ENCODE results near the gene EFNA5. TPM values are rescaled to one million over a fixed set of nuclear protein-coding genes. Genes with fewer than 3 reads are reported as not detected.
A peak's percentile ranks its signal among the peaks of the same experiment; 100 is the strongest.

The EFNA5 gene
- total RNA-seq, 1 donor from 2014 or later: 36.1 TPM

DNA sequence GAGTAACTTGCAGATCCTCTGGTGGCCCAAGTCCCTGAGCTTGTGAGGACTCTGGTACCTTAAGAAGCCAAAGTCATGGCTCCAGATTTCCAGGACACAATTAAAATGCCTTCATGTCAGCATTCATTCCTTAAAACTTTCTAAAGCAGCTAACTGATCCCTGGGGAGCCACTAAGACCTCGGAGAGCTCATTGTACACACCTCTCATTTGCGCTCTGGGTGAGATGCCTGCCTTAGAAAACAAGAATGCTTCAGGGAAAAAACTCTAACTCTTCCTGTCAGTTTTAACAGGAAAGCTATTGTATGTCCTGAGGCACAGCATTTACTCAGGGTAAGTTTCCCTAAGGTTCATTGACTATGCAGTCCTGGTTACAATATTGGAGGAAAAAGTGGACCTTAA lies 285.0 kb downstream of the EFNA5 start:
- no peak for DNase-seq

- no peak for DNase-seq
These were observed 286.5 kb downstream of the EFNA5 start for GRCh38 chr5:107384256-107384655.

- no peak for DNase-seq
These were observed 287.3 kb downstream of the EFNA5 start for GRCh38 chr5:107383414-107383813.

GRCh38 chr5:107381189-107381856 lies 289.4 kb downstream of the EFNA5 start:
- DNase-seq: peak; percentile 70

GRCh38 chr5:107380654-107381053 lies 290.1 kb downstream of the EFNA5 start:
- no peak for DNase-seq

DNA sequence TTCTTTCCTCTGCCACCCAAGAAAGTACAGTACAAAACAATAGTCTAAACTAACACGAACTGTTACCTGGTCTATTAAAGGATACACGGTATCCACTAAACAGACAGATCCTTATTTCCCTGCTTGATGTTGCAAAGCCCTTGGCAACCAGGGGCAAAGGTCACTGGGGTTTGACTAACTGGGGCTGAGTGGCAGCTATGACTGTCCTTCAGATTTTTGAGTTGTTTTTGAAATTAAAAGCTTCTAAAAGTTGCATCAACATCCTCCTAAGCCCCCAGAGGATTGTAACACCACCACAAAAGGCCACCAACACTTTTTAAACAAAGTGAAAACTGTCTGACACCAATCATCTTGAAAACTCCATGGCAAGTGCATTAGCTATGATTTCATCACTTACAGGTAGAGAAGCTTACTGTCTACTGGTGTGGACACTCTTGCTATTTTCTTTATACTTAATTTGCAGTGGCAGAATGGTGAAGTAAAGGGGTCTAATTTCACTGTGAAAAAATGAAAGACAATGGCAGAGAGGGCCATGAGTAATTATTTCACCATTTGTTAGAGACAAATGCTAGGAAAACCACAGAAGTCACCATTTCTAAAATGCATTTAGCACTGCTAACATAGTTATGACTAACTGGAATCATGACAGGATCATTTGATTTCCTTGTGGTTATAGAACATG lies 292.4 kb downstream of the EFNA5 start:
- DNase-seq: no peak

- DNase-seq: no peak
These were observed 293.5 kb downstream of the EFNA5 start for GRCh38 chr5:107377277-107377609.

GRCh38 chr5:107376546-107377276 lies 294.0 kb downstream of the EFNA5 start:
- DNase-seq: no peak

DNA sequence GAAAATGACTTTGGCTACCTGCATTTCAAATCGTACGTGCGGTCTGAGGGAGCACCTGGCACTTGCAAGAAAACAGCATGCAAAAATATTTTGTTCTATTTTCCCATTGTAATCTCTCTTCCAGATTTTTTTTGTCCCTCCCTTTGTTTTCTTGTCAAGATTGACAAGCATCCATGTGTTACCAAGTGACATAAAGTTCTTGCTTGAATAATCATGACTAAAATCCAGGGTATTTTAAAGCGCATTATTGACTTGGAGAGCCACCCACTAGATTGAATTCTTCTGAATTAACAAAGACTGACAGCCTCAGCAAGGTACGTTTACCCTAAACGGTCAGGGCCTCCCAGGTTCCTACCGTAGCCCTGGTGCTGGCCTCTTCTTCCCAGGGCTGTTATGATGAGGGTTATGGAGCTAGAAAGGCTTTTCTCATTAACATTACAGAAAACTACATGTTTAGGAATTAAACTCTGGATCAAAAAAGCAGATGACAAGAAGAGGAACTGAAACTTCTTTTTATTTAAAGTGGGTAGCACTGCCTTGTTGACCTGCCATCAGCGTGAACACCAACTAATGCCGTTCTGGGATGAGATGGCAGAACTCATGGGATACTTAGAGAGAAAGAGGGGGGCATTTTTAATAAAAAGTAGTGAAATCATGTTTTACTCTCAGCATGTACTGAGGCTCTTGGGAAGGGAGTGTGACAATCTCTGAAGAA lies 297.0 kb downstream of the EFNA5 start:
- DNase-seq: no peak

GRCh38 chr5:107372723-107373450 lies 297.9 kb downstream of the EFNA5 start:
- DNase-seq: peak; percentile 38

DNA sequence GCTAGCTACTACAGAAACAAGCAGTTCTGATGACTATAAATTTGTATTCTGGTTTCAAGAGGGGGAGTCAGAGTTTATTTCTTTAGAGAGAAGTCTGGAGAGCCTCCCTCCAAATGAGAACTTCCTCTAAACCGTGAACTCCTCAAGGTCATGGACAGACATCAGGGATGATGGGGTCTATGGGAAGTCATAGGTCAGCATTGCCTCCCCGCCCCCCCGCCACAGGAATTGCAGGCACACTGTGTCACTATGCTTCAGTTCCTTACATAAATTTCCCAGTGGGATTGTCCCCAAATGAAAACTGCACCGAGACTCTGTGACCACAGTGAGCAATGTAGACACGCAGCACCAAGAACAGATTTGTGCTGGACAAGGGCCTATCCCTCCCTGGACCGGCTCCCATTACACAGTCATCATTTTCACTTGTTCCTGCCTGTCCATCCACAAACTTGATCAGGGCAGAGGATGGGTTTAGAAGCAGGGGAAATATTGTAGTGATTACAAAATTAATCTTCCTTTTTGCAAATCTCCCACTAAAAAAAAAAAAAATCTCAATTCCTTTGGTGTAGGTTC lies 300.3 kb downstream of the EFNA5 start:
- DNase-seq: no peak

- no peak for DNase-seq
These were observed 301.1 kb downstream of the EFNA5 start for GRCh38 chr5:107369622-107370021.

DNA sequence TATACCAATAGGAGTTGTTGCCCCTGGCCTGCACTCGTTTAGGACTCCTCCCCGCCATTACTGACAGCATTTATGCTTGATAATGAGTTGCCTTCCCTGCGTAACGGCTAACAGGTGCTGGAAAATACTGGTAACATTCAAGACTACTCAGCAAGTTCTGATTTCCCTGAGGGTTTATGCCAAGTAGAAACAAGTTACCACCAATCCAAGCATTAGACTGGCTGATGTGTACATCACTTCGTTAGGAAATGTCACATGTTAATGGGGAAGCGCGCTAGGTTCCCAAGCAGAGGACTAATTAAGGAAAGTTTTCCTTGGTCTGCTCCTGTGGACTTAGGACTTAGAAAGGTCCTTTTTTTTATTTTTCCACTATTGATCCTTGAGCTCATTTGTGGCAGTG lies 302.1 kb downstream of the EFNA5 start:
- DNase-seq: no peak

GRCh38 chr5:107367939-107368338 lies 302.8 kb downstream of the EFNA5 start:
- DNase-seq: no peak

DNA sequence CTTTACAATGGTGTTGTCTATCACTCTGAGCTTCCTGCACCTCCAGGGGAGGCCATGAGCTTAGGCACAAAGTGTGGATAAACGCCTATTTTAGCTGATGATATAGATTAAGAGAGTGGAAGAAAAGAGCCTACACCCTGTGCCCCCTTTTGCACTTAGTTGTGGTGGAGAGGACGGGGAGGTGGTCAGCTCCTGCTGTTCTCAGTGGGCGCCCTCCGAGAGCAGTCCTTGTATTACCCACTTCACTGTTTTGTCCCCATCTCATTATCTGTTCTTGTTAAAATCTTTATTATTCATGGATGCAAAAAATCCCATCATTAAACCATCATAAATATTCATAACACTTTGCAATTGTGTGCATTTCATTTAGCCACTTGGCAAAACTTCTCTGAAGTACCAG lies 303.3 kb downstream of the EFNA5 start:
- DNase-seq: no peak

DNA sequence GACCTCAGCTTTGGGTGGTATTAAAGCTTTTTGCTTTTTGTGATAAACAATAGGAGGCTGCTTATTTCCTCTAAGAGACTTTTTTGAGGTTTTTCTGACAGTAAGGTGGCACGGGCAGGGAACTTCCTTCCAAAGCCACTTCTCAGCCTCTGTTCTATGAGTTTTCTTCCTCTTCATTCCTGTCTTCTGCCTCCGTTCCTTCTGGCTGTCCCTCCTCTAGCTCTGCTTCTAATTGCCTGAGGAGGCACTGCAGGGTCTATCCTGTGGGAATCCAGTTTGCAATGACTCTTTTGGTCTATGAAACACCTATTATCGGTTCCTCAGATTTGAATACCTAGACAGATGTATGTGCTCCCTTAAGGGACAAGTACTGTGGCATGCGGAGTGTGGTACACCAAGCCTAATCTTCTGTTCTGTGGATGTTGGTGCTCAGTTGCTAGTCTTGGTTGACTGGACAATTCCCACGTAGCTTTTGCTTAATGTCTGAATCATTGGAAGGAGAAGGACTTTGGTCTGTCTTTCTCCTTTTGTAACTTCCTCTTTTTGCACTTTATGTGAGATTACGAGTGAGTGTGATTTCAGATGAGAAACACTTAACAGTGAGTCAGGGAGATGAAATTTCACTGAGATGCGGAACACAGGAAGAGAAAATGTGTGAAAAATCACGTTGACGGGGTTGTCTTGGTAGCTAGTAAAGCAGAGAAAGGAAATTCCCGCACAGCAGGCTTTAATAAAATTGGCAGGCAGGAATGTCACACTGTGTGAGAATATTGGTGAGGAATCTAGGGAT lies 305.2 kb downstream of the EFNA5 start:
- peak; percentile 74 for DNase-seq

- no peak for DNase-seq
These were observed 306.1 kb downstream of the EFNA5 start for GRCh38 chr5:107364443-107365319.

DNA sequence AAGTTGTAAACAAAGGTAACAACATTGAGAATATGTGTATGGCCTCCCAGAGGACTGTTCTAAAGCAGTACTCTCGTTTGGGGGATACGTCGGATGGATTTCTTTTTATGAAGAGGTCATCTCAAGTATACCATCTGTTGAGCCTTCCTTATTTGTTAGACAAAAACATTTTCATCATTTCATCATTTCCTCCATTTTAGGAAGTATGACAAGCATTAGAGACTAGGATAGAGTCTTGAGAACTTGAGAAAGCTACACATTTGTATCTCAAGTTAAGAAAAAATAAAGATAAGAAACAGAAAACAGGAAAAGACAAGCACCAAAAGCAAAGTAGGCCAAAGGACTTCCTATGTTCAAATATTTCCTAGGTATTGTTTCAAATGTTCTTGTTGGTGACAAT lies 307.0 kb downstream of the EFNA5 start:
- no peak for DNase-seq

DNA sequence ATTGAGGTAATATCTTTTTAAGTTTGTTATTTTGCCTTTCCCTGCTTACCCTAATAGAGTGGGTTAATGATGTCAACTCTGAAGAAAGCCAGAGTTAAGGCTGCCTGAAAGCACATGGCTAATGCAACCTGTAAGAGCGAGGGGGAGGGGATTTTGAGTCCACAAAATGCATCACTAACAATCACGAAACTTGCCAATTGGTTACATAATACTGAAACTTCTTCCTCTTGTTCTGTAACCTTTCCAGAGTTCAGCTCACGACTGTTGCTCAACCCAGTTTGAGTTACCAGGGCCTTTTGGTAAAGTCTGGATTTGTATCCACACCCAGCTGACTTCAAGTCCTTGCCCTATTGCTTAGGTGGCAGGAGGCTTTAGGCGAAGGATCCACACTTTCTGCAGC lies 308.8 kb downstream of the EFNA5 start:
- no peak for DNase-seq

GRCh38 chr5:107359916-107360234 lies 310.9 kb downstream of the EFNA5 start:
- DNase-seq: peak; percentile 50

All from dermis blood vessel endothelial cell (primary cell).